Stimulated activated CD4-positive, alpha-beta T cell treated with anti-CD3 and anti-CD28 coated beads, Interleukin-1b, Interleukin-23, amount 100 ng/mL, for 4 hours (primary cell): ENCODE measurements around the gene VEGFD.

ENCODE experiments used
- DNase-seq, 2 donors: peaks; one replicate each; pipeline ENCODE4 v3.0.0-alpha.2; 2020; ENCODE audit warnings: low read depth in 2 of 2

The VEGFD gene

GRCh38 chrX:15359701-15360100 is 24.5 kb downstream of the VEGFD start:
- DNase-seq: no peak

GRCh38 chrX:15358533-15358932 is 25.7 kb downstream of the VEGFD start:
- DNase-seq: no peak

- no peak for DNase-seq
Measured at GRCh38 chrX:15356444-15356843, 27.8 kb downstream of the VEGFD start.

DNA sequence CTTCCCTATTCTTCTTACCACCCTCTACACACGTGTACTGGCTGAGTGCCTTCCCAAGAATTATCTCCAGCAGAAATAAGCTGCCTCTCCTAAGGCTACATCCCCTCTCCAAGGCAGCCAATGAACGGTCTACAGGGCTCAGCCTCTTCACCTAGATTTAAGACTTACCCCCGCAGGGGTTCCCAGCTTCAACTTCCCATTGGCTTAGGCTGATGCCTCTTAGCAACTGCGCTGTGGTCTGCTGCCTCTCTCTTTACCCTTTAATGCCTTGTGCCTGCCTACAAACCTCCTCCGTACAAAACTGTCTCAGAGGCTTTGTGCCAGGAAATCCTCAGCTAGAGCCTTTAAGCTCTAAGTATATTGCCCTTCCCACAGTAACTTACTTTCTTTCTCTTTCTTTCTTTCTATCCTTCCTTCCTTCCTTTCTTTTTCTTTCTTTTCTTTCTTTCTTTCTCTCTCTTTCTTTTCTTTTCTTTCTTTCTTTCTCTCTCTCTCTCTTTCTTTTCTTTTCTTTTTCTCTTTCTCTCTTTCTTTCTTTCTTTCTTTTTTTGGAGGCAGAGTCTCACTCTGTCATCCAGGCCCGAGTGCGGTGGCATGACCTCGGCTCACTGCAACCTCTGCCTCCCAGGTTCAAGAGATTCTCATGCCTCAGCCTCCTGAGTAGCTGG is 33.8 kb downstream of the VEGFD start:
- DNase-seq: no peak

GRCh38 chrX:15349046-15349445 is 35.2 kb downstream of the VEGFD start:
- DNase-seq: no peak

- no peak for DNase-seq
Measured at GRCh38 chrX:15345976-15346375, 38.2 kb downstream of the VEGFD start.

DNA sequence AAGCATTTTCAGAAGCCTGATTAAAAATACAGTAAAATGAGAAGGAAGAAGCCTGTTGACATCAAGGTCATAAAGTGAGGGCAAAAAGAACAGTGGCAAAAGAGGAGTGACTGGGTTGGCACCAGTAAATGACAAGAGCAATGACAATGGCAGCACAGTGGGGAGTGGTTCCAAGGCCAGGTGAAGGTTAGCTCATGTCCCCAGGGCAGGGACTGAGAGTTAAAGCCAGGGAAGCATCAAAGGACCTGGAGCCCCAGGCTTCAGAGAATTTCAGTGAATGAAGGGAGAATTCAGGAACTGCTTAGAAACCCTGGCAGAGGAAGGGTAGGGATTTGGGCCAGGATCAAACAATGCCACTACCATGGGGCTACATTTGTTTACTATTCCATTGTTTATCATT is 40.1 kb downstream of the VEGFD start:
- DNase-seq: no peak

GRCh38 chrX:15343075-15343476 is 41.1 kb downstream of the VEGFD start:
- no peak for DNase-seq

GRCh38 chrX:15340867-15341266 is 43.3 kb downstream of the VEGFD start:
- no peak for DNase-seq

- DNase-seq: no peak
Measured at GRCh38 chrX:15336023-15336413, 48.2 kb downstream of the VEGFD start.

GRCh38 chrX:15335135-15336022 is 48.8 kb downstream of the VEGFD start, which contains the start of gene PIGA:
Gene PIGA (minus strand): TSS chrX:15335523. CDS start chrX:15331930, 3,593 bp downstream.
- peak; percentile 78 to 79 for DNase-seq

DNA sequence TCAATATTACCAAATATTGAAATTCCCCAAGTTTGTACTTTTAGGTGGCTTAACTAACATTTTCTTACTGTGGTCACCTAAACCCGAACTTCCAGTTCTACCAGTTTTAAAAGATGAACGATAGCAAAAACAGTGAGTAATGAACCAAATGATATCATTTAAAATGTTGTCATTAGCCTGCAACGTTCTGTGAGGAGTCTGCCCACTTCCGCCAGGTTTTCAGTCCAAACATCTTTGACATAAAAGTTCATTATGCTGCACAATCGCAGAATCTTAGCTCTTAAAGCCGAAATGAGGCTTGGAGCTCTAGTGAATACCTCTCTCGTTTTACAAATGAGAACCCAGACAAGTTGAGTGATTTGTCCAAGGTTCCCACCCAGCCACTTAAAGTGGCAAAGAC is 49.7 kb downstream of the VEGFD start:
- no peak for DNase-seq

GRCh38 chrX:15328821-15329220 is 55.4 kb downstream of the VEGFD start:
- no peak for DNase-seq

GRCh38 chrX:15328131-15328530 is 56.1 kb downstream of the VEGFD start:
- no peak for DNase-seq

- no peak for DNase-seq
Measured at GRCh38 chrX:15322472-15322871, 61.7 kb downstream of the VEGFD start.

GRCh38 chrX:15322072-15322471 is 62.1 kb downstream of the VEGFD start:
- no peak for DNase-seq

DNA sequence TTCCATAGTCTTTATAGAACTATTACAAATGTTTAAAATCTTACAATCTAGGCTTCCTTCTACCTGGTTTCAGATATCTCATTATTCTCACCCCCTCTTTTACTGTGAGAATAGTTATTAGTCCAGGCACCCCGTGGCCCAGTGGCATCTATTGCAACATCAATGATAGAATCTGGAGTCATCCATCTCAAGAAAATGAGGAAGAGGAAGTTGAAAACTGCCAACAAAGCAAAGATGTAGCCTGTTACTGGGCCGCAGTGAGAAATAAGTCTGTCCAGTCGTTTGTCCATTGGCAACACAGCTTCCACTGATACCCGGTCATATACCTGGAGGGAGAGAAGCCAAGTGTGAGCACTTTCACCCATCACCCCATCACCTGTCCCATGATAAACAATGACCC is 62.8 kb downstream of the VEGFD start:
- DNase-seq: no peak

GRCh38 chrX:15320297-15320696 is 63.9 kb downstream of the VEGFD start:
- DNase-seq: no peak

GRCh38 chrX:15319075-15319474 is 65.1 kb downstream of the VEGFD start:
- no peak for DNase-seq

GRCh38 chrX:15315509-15315908 is 68.7 kb downstream of the VEGFD start, which contains the start of gene ASB11:
Gene ASB11 (minus strand): TSS chrX:15315640. CDS start chrX:15315605, 35 bp downstream.
- no peak for DNase-seq

DNA sequence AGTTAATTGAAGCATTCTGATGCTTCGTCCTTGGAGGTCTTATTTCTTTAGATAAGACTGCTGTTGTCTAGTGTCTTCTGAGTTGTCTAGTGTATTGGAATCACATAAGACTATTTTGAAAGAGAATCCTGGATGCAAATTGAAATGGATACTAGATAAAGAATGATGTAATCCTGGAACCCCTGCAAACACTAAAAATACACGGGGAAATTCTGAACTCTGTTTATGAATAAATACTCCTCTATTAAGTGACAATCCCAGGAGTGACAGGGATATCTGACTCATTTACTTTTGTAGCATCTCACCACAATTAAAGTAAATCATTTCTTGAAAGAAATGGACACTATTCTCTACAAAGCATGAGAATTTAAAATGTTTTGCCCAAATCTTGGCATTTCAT is 69.7 kb downstream of the VEGFD start:
- DNase-seq: no peak

DNA sequence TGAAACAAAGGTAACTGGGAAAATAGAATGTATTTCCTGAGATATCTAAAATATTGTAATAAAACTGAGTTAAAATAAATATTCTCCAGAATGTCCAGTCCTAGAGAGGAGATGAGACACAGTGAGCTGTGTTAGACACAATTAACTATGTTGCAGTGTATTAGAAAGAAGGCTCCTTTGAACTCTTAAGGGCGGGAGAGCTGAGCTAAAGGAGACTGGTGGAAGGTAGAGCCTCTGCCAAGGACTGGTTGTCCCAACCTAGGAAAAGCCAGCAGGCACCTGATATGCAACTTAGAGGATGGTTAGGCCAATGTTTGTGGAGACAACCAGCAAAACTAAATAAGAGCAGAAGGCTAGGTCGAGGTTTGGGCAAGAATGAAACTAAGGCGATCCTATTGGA is 73.1 kb downstream of the VEGFD start:
- no peak for DNase-seq

- no peak for DNase-seq
Measured at GRCh38 chrX:15310117-15310516, 74.1 kb downstream of the VEGFD start.
